Panc1 (cell line): ENCODE data around the gene PTGES3.
"Not testable (repeated sequence)": the region's sequence is repeated elsewhere in the genome, so short reads cannot be mapped to it uniquely, and the experiment has no call there.

ENCODE experiments used
- CTCF ChIP-seq: fragments of 450-650 bp; IDR thresholded peaks from 2 replicates; pipeline ENCODE4 v1.5.1; 2017; ENCODE audit warnings: mild to moderate bottlenecking
- TCF7L2 ChIP-seq: IDR thresholded peaks from 2 replicates; pipeline ENCODE4 v1.6.1; 2011; ENCODE audit warnings: mild to moderate bottlenecking, low read depth, low read length, inconsistent platforms

DNA sequence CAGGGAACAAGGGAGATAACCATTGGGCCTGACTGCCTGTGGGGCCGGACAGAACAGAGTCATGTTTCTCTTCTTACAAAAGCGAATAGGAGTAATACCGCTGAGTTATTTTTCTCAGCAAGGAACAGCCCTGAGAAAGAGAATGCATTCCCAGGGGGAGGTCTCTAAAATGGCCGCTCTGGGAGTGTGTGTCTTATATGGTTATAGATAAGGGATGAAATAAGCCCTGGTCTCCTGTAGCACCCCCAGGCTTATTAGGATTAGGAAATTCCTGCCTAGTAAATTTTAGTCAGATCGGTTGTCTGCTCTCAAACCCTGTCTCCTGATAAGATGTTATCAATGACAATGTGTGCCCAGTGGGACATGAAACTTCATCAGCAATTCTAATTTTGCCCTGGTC is 34.3 kb downstream of the PTGES3 start:
- not testable (repeated sequence) for TF ChIP-seq CTCF, TCF7L2
